PC-9 (cell line): ENCODE results near the gene VTCN1. TPM values are rescaled to one million over a fixed set of nuclear protein-coding genes. Genes with fewer than 3 reads are reported as not detected.

Experiments
- BruUV-seq: library from RNA; stranded (reverse); fragments of 400-500 nt; replicated peaks from 2 replicates; lab custom pipeline; 2021; lab: Mats Ljungman, UMichigan
- CTCF ChIA-PET: fragments of 300-600 bp; sonication (Branson Sonifier 250); formaldehyde crosslinking; loops from one replicate; lab custom pipeline; 2022; ENCODE audit warnings: antibody characterized with exemption; lab: Charles Lee
- POLR2A ChIA-PET: fragments of 300-600 bp; sonication (Branson Sonifier 250); formaldehyde crosslinking; loops from one replicate; lab custom pipeline; 2022; ENCODE audit warnings: antibody characterized with exemption; ENCODE audit not compliant: unreplicated experiment; lab: Charles Lee
- DNase-seq, 2 experiments: peaks; one replicate each; pipeline versions ENCODE4 v3.0.0 to v3.0.0-alpha.2; 2015 to 2022; ENCODE audit warnings: mixed read lengths in 1 of 2
- H2AFZ ChIP-seq: fragments of 200-600 bp; sonication (generic); 2 replicates; pipeline ENCODE4 v1.8.1; 2017; ENCODE audit warnings: antibody characterized with exemption
- H3F3A ChIP-seq: fragments of 200-600 bp; sonication (generic); 2 replicates; pipeline ENCODE4 v1.8.1; 2017; ENCODE audit warnings: antibody characterized with exemption, mild to moderate bottlenecking, low read depth; ENCODE audit not compliant: insufficient read depth
- H3K27ac ChIP-seq: fragments of 200-600 bp; sonication (generic); 2 replicates; pipeline ENCODE4 v1.6.1; 2016; ENCODE audit warnings: mixed run types
- H3K27me3 ChIP-seq: fragments of 200-600 bp; sonication (generic); 2 replicates; pipeline ENCODE4 v1.6.1; 2016; ENCODE audit warnings: low read depth, mixed run types; ENCODE audit not compliant: insufficient read depth
- H3K36me3 ChIP-seq: fragments of 200-600 bp; sonication (generic); 2 replicates; pipeline ENCODE4 v1.6.1; 2016; ENCODE audit warnings: low read depth, mixed run types
- H3K4me1 ChIP-seq: fragments of 200-600 bp; sonication (generic); replicated peaks from 2 replicates; pipeline ENCODE4 v1.6.1; 2016; ENCODE audit warnings: mixed run types; ENCODE audit not compliant: insufficient read depth
- H3K4me2 ChIP-seq: fragments of 200-600 bp; sonication (generic); 2 replicates; pipeline ENCODE4 v1.6.1; 2017; ENCODE audit warnings: mixed run types
- H3K4me3 ChIP-seq: fragments of 200-600 bp; sonication (generic); 2 replicates; pipeline ENCODE4 v1.6.1; 2016; ENCODE audit warnings: mixed run types
- H3K79me2 ChIP-seq: fragments of 200-600 bp; sonication (generic); 2 replicates; pipeline ENCODE4 v1.6.1; 2017; ENCODE audit warnings: low read depth, mixed run types
- H3K9me2 ChIP-seq: fragments of 200-600 bp; sonication (generic); 2 replicates; pipeline ENCODE4 v1.8.1; 2017; ENCODE audit warnings: mild to moderate bottlenecking; ENCODE audit not compliant: insufficient read depth
- H3K9me3 ChIP-seq: fragments of 200-600 bp; sonication (generic); 2 replicates; pipeline ENCODE4 v1.8.1; 2016; ENCODE audit warnings: low read depth; ENCODE audit not compliant: insufficient read depth
- H4K20me1 ChIP-seq: fragments of 200-600 bp; sonication (generic); 2 replicates; pipeline ENCODE4 v1.8.1; 2017; ENCODE audit not compliant: insufficient read depth
- CTCF ChIP-seq: fragments of 200-600 bp; sonication (generic); conservative IDR thresholded peaks from 2 replicates; pipeline ENCODE4 v1.6.1; 2017; ENCODE audit warnings: mixed run types, antibody characterized with exemption, mild to moderate bottlenecking, moderate library complexity
- EZH2 ChIP-seq: fragments of 200-600 bp; sonication (generic); IDR thresholded peaks from 2 replicates; pipeline ENCODE4 v1.8.0; 2017; ENCODE audit warnings: antibody characterized with exemption, low read depth
- intact Hi-C: fragments of 100-400 bp; cut with micrococcal nuclease; formaldehyde crosslinking; loops from one replicate; pipeline ENCODE4 v1.10.0; 2022; ENCODE audit not compliant: unreplicated experiment
- total RNA-seq: library from RNA; stranded (reverse); gene quantifications from 2 replicates; pipeline ENCODE4 v1.2.3, GENCODE V29; 2021

VTCN1 gene
- total RNA-seq, 1 experiment from 2014 or later, result 5.0 TPM

DNA sequence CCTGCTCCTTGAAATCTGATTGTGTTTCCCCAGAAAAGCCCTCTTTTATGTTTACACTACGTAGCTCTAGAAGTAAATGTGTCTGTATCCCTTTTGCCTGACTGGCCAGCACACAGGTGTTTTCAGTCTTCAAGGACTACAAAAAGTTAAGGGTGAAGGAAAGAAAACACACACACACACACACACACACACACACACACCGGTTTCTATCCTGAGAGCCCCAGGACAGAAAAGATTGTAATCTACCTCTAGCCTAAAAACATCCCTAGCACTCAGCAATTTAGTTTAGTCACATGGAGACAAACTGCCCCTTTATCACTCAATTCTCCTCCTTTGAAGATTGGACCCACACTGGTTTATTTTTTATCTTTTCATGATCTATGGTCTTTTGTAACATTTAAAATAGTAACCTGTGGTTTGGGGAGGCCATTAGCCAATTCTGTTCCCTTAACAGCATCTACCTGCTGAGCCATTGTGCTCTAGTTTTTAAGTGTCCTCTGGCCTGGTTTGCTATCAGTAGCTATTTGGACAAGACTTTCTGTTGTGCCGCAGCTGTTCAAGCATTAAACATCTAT lies 73.4 kb downstream of the VTCN1 start:
- no TSS peak for BruUV-seq
- H3K9me2 ChIP-seq, result no peaks in the 10 kb centered on the region
- intact Hi-C loops, result no loop called here
- no peaks in the 10 kb centered on the region for H3K79me2 ChIP-seq
- TF ChIP-seq EZH2, result no peak
- TF ChIP-seq CTCF, result no peak
- no peak overlapping the region for H3K27ac ChIP-seq
- H3K27me3 ChIP-seq, result no peaks in the 10 kb centered on the region
- no peak overlapping the region for H2AFZ ChIP-seq
- no peaks in the 10 kb centered on the region for H3K4me1 ChIP-seq
- H3K36me3 ChIP-seq, result no peaks in the 10 kb centered on the region
- no peak for DNase-seq
- no peak overlapping the region for H3K4me3 ChIP-seq
- ChIA-PET POLR2A (interaction anchor here (0.7 kb wide), 1 partner anchor 9 kb away, joined by 5 read pairs; no protein-coding TSS in a partner anchor), CTCF (no interaction called here)
- no peaks in the 10 kb centered on the region for H3F3A ChIP-seq
- no peaks in the 10 kb centered on the region for H4K20me1 ChIP-seq
- H3K9me3 ChIP-seq, result no peaks in the 10 kb centered on the region
- H3K4me2 ChIP-seq, result no peak overlapping the region

DNA sequence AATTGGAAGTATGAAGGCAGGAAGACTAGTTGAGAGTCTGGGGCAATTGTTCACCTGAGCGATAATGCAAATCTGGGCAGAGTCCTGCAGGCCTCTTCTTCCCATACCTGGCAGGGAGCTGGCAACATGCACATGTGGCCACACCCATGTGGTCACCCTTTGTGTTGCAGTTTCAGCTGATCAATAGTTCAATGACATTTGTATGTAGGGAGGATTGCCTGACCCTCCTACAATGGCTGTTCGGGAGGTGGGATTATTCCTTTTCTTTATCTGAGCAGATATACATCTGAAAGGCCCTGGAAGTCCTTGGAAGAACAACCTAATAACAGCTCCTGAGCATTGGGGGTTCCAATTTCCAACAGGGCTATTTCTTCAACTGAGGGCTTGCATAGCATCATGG lies 74.0 kb downstream of the VTCN1 start:
- intact Hi-C loops, result no loop called here
- Histone ChIP-seq H3K4me1 (no peaks in the 10 kb centered on the region), H3K4me2 (no peak overlapping the region), H3K27ac (no peak overlapping the region), H2AFZ (no peak overlapping the region), H3K4me3 (no peak overlapping the region), H3K36me3 (no peaks in the 10 kb centered on the region), H4K20me1 (no peaks in the 10 kb centered on the region), H3F3A (no peaks in the 10 kb centered on the region), H3K79me2 (no peaks in the 10 kb centered on the region), H3K27me3 (no peaks in the 10 kb centered on the region), H3K9me3 (no peaks in the 10 kb centered on the region), H3K9me2 (no peaks in the 10 kb centered on the region)
- CTCF ChIA-PET, result no interaction called here
- POLR2A ChIA-PET, result no interaction called here
- no TSS peak for BruUV-seq
- no peak for TF ChIP-seq CTCF
- TF ChIP-seq EZH2, result no peak
- DNase-seq, result no peak

- Histone ChIP-seq H4K20me1 (no peaks in the 10 kb centered on the region), H3K4me1 (no peaks in the 10 kb centered on the region), H3K27ac (no peak overlapping the region), H3F3A (no peaks in the 10 kb centered on the region), H3K4me2 (no peak overlapping the region), H3K36me3 (no peaks in the 10 kb centered on the region), H3K9me2 (no peaks in the 10 kb centered on the region), H2AFZ (no peak overlapping the region), H3K4me3 (no peak overlapping the region), H3K9me3 (no peaks in the 10 kb centered on the region), H3K79me2 (no peaks in the 10 kb centered on the region), H3K27me3 (no peaks in the 10 kb centered on the region)
- intact Hi-C loops, result no loop called here
- BruUV-seq, result no TSS peak
- POLR2A ChIA-PET, result no interaction called here
- CTCF ChIA-PET, result no interaction called here
- TF ChIP-seq CTCF, result no peak
- DNase-seq, result peak in 1 of 2 experiments; percentile 6
Measured at GRCh38 chr1:117135329-117135728, 75.4 kb downstream of the VTCN1 start.
